Daoy (cell line): ENCODE measurements around the gene OLFM1. TPM values are rescaled to one million over a fixed set of nuclear protein-coding genes. Genes with fewer than 3 reads are reported as not detected.

ENCODE experiments used
- DNase-seq: peaks from one replicate; pipeline ENCODE4 v3.0.0-alpha.2; 2015; ENCODE audit warnings: low read depth
- total RNA-seq: library from RNA; depleted of rRNA; stranded (reverse); fragments of >200 nt; shearing (Covaris generic); gene quantifications from 2 replicates; pipeline ENCODE4 v1.2.3, GENCODE V29; 2014

OLFM1 gene
- total RNA-seq, 1 experiment from 2014 or later = 23.7 TPM

DNA sequence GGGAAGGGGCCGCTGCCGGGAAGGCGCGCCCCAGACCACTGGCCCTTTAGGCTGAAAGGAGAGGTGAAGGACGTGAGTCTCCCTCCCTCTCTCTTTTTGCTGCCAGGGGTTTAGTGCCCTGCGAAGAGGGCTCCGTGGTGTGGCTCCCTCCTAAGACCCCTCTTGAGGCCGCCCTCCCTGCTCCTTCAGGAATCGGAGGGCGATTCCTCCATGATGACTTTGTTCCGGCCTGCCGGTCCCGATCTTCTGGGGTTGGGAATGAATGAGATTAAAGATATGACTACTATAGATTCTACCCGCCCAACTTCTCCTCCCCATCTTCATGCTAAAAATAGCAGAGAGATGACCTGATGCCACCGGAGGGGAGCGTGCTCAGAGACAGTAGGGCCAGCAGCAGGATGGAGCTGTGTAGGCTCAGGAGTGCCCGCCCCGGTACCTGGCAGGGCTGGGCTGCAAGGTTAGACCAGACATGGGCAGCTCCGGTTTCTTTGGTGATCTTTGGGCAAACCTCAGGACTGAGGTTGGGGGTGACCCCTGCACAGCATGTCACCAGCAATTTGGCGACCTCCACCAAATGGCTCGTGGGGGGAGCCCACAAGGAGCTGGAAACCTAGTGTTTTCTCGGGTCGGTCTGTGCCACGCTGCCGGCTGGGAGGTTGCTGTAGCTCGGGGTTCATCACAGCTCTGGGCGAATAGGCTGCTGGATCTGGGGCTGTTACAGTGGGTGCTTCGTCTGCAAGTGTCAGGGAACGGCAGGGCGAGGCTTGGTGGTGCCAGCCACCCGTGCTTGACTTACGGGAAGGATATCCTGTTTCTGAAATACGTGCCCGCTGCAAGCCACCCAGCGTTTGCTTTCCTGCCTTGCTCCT is 1.7 kb downstream of the OLFM1 start:
- no peak for DNase-seq

- no peak for DNase-seq
Observed at GRCh38 chr9:135090081-135090480, 2.6 kb downstream of the OLFM1 start.

- DNase-seq = no peak
Observed at GRCh38 chr9:135090547-135090946, 3.1 kb downstream of the OLFM1 start.

DNA sequence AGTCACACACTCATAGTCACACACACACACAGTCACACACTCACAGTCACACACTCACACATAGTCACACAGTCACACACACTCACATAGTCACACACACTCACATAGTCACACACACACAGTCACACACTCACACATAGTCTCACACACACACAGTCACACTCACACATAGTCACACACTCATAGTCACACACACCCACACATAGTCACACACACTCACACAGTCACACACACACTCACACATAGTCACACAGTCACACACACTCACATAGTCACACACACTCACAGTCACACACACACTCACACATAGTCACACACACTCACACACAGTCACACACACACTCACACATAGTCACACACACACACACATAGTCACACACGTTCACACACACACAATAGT is 4.1 kb downstream of the OLFM1 start:
- no peak for DNase-seq

DNA sequence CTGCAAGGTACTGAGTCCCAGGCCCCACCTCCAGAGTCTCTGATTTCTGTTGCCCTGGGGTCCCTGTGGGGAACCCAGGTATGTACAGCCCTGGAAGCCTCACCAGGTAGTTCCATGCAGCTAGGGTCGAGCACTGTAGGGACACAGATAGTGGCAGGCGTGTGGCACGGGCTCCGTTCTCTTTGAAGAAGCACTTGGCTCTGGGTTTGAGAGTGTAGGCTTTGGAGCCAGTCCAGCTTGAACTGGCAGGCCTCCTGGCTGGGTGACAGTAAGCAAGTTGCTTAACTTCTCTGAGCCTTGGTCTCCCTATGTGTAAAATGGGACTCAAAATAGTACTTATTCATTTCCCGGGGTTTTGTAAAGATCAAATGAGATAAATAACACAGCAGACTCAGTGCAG is 5.6 kb downstream of the OLFM1 start:
- no peak for DNase-seq

DNA sequence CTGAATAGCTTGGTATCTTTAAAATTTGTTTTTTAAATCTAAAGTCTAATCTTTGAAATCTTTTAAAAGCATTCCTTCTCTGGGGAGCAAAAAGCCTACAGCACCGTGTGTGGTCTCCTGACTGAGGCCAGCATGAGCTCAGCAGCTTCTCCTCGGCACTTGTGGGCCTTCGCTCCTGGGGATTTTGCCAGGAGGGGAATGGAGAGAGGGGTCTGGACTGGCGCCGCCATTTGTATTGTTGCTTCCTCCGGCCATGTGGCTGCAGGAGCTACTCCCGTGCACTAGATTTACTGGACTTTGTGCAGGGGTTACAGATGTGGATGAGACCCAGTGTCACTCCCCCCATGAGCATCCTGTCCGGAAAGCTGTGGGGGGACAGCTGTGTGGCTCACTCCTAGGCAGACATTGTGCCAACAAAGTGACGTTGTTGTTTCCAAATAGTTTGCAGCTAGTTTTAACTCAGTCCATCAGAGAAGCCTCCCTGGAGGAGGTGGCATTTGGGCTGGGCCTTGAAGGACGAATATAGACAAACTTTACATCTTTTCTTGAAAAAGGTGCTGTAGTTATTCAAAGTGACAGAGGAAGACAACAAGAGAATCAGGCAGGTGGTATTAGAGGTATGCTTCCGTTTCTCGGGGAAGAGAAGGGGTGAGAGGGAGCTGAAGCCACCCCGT is 6.6 kb downstream of the OLFM1 start:
- no peak for DNase-seq

DNA sequence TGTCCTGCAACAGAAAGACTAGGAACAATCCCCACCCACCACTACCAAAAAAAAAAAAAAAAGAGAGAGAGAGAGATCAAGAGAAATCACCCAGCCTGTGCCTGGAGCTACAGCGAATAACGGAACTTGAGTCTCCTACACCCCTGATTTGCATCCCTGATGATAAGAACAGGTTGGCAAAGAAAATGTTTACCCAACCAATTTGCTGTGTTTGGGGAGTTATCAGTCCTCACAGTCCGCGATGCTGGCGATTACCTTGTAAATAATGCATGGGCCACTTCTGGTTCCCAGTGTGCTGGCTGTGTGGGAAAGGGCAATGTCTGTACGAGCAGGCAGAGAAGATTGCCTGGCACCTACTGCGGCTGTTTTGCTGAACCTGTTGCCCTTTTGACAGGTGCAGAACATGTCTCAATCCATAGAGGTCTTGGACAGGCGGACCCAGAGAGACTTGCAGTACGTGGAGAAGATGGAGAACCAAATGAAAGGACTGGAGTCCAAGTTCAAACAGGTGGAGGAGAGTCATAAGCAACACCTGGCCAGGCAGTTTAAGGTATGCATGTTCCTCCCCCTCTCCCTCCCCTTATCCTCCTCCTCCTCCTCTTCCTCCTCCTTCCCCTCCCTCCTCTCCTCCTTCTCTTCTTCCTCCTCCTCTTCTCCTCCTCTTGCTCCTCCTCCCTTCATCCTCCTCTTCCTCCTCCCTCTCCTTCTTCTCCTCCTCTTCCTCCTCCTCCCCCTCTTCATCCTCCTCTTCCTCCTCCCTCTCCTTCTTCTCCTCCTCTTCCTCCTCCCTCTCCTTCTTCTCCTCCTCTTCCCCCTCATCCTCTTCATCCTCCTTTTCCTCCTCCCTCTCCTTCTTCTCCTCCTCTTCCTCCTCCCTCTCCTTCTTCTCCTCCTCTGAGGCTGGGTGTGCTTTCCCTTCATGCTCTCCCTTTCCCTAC is 8.3 kb downstream of the OLFM1 start:
- DNase-seq = no peak

DNA sequence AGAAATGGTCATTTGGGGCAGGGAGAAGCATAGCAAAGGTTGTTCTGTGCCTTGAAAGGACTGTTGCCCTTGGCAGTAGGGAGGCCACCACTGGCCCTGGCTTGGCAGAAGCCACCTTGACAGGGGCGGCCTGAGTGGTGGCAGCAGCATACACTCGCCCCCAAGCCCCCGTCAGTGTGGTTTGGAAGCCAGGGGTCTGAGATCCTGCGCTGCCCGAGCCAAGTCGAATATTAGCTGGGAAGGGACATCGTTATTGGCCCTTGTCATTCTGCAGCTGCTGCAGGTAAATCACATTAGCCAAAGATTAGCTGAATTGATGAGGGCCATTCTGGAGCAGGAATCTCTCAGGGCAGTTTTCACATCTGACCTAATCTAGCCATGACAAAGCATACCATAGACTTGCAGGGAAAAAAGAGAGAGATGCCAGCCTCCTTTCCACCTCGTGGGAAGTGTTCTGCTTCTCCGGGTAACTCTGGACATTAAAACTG is 9.0 kb downstream of the OLFM1 start:
- DNase-seq = no peak

- DNase-seq = peak; percentile 69
Observed at GRCh38 chr9:135098400-135099105, 11.1 kb downstream of the OLFM1 start.

DNA sequence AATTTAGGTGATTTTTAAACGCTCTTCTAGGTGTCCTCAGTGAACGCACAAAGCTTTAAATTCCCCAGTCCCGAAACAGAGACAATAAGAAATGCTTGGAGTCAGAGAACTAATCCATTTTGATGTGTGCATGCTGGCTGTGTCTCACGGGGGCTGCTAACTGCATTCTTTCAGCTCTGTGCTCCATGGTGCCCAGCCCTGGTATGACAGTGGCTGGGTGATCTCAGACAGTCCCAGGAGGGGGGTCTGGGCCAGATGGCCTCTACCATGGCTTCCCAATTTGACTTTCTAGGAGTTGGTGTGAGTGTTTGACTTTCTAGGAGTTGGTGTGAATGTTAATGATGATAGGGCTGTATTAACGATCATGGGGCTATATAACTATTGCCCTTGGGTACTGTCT is 12.1 kb downstream of the OLFM1 start:
- DNase-seq = no peak

GRCh38 chr9:135100241-135100681 is 12.8 kb downstream of the OLFM1 start:
- no peak for DNase-seq

DNA sequence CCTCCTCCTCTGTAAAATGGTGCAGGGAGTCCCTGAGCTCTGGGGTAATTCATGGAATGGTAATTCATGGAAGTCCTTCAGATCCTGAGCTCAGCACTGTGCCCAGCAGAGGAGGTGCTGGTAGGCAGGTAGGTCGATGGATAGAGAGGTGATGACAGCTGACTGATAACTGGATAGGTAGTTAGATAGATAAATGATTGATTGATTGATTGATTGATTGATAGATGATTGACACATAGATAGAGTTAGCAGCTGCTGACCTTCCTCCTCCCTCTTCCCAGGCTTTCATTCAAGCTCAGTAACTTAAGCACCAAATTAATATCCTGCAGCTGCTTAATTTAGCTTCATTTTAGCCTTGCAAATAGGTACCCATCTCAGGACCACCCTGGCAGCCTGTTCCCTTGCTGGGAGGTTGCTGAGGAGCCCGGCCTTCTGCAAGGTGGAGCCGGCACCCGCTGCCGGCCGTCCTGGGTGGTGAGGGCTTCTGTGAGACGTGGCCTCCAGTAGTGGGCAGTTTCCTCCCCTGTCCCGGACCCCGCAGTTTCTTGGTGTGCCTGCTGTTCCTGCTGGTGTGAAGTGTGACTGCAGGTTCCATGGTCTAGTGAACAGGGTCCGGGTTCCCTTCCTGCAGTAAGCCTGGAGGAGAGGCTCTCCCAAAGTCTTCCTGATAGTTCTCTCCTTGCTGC is 13.4 kb downstream of the OLFM1 start:
- DNase-seq = no peak

GRCh38 chr9:135101486-135101885 is 14.0 kb downstream of the OLFM1 start:
- DNase-seq = no peak

- no peak for DNase-seq
Observed at GRCh38 chr9:135101926-135102325, 14.5 kb downstream of the OLFM1 start.

DNA sequence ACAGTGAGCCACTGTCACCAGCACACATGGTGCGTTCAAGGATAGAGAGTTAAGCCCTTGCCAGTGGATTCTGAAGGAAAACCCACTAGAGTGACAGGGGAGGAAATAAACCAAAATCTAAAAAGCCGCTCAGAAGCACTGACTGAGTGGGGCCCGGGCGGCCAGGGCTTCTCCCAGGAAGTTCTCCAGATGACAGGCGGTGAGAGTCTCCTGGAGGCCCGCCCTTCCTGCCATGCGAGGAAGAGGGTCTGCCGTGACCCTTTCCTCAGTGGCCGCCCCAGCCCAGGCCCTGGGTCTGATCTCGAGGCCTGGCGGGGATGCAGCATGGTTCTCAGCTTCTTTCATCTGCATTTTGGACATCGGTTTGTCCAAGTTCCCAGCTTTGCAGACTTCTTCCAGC is 14.9 kb downstream of the OLFM1 start:
- no peak for DNase-seq

DNA sequence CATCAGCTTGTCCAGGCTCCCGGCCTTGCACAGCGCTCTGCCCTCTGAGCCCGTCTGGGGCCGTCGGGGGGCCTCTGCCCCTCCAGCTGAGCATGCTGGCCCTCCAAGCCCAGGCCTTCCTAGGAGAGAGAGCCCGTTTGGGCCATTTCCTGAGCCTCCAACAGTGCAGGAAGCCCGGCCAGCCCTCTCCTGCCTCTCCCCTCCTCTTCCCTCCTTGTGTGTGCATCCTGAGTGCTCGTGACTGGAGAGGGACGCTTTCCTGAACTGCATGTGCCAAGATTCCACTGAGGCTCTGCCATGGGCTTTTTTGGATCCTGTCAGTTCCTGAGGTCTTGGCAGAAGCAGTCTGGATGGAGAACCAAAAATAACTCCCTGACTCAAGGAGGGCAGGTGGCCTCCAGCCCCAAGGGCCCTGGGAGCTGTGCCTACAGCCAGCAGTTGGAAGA is 15.6 kb downstream of the OLFM1 start:
- no peak for DNase-seq

DNA sequence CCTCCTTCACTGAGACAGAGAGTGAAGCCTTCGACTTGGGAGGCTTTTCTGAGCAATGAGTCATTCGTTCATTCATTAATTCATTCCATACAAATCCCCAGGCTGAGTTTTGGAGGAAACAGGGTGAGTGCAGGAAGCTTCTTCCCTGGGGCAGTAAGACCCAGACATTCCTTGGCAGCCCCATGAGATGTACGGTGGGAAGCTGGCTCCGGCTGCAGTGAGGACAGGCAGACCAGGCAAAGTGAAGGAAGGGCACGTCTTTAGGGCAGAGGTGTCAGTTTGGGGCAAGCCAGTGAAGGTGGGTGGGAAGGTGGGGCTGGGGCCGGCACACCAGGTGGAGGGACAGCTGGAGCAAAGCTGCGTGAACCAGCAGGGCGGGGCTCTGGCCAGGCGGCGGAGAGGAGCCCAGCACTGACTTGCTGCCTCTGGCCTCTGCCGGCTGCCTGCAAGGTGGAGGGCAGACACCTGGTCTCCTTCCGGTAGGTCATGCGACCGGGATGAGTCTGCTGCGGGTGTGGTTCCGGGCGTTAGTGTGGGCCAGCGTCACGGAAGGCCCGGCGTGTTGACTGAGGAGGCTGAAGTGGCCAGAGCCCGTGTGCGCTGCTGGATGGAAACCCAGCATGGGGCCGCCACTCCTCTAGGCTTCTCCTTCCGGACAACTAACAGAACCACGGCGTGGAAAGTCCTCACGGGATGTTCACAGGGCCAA is 16.6 kb downstream of the OLFM1 start:
- peak; percentile 50 for DNase-seq

DNA sequence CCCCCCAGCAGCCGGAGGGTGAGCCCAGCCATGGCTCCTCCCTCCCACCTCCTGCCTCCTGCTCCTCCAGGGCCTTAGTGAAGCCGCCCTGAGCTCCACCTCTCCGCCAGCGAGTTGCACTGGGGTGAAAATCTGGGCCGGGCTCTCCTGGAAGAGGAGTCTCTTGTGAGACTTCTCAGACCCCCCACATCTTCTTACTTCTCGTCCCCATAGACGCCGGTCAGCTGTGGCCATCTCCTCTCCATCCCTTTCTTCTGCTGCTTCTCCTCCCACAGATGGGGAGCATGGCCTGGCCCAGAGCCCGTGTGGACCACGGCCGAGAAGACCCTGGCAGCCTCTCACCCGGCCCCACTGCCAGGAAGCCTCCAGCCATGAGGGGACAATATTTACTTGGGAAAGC is 17.3 kb downstream of the OLFM1 start:
- DNase-seq = no peak

- DNase-seq = no peak
Observed at GRCh38 chr9:135105211-135105745, 17.8 kb downstream of the OLFM1 start.
